Mucosa of stomach (tissue), 1 donor: ENCODE data around the gene IQCE.

ENCODE experiments used
- H3K27me3 ChIP-seq: one replicate; pipeline ENCODE4 v1.7.0; 2013; ENCODE audit warnings: mild to moderate bottlenecking, low read length; ENCODE audit not compliant: control insufficient read depth, insufficient read depth
- H3K36me3 ChIP-seq: one replicate; pipeline ENCODE4 v1.7.0; 2013; ENCODE audit warnings: low read length; ENCODE audit not compliant: control insufficient read depth, insufficient read depth
- H3K4me1 ChIP-seq: one replicate; pipeline ENCODE4 v1.7.0; 2013; ENCODE audit warnings: mild to moderate bottlenecking, low read length; ENCODE audit not compliant: control insufficient read depth, insufficient read depth
- H3K4me3 ChIP-seq: one replicate; pipeline ENCODE4 v1.7.0; 2013; ENCODE audit warnings: low read length
- H3K9ac ChIP-seq: one replicate; pipeline ENCODE4 v1.7.0; 2013; ENCODE audit warnings: mild to moderate bottlenecking, low read length, moderate library complexity
- H3K9me3 ChIP-seq: one replicate; pipeline ENCODE4 v1.7.0; 2013; ENCODE audit warnings: mild to moderate bottlenecking, low read length, moderate library complexity; ENCODE audit not compliant: control insufficient read depth
- donor health status: Pancreatic carcinoma.

Gene IQCE, protein sequence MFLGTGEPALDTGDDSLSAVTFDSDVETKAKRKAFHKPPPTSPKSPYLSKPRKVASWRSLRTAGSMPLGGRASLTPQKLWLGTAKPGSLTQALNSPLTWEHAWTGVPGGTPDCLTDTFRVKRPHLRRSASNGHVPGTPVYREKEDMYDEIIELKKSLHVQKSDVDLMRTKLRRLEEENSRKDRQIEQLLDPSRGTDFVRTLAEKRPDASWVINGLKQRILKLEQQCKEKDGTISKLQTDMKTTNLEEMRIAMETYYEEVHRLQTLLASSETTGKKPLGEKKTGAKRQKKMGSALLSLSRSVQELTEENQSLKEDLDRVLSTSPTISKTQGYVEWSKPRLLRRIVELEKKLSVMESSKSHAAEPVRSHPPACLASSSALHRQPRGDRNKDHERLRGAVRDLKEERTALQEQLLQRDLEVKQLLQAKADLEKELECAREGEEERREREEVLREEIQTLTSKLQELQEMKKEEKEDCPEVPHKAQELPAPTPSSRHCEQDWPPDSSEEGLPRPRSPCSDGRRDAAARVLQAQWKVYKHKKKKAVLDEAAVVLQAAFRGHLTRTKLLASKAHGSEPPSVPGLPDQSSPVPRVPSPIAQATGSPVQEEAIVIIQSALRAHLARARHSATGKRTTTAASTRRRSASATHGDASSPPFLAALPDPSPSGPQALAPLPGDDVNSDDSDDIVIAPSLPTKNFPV

GRCh38 chr7:2558629-2559282 lies at the start of gene IQCE:
IQCE (plus strand) TSS chr7:2558979; CDS start chr7:2559182, 203 bp downstream.
- H3K9ac ChIP-seq = peak within 1 kb of the TSS; percentile 73
- H3K9me3 ChIP-seq = no peaks in the 10 kb centered on the region
- H3K36me3 ChIP-seq = no peaks in the 10 kb centered on the region
- H3K27me3 ChIP-seq = no peaks in the 10 kb centered on the region
- H3K4me3 ChIP-seq = peak within 1 kb of the TSS; percentile 56
- peaks cover 27% of the 10 kb centered on the region for H3K4me1 ChIP-seq

- Histone ChIP-seq H3K9ac (no peak overlapping the region), H3K4me1 (peaks cover 46% of the 10 kb centered on the region), H3K27me3 (peaks cover 3% of the 10 kb centered on the region), H3K9me3 (no peaks in the 10 kb centered on the region), H3K36me3 (no peaks in the 10 kb centered on the region), H3K4me3 (no peak overlapping the region)
Observed at GRCh38 chr7:2509298-2509906, 49.4 kb upstream of the IQCE start.

GRCh38 chr7:2510130-2510776 lies 48.5 kb upstream of the IQCE start:
- no peak overlapping the region for H3K4me3 ChIP-seq
- H3K9ac ChIP-seq = no peak overlapping the region
- peaks cover 46% of the 10 kb centered on the region for H3K4me1 ChIP-seq
- no peaks in the 10 kb centered on the region for H3K36me3 ChIP-seq
- no peaks in the 10 kb centered on the region for H3K9me3 ChIP-seq
- H3K27me3 ChIP-seq = peaks cover 3% of the 10 kb centered on the region

DNA sequence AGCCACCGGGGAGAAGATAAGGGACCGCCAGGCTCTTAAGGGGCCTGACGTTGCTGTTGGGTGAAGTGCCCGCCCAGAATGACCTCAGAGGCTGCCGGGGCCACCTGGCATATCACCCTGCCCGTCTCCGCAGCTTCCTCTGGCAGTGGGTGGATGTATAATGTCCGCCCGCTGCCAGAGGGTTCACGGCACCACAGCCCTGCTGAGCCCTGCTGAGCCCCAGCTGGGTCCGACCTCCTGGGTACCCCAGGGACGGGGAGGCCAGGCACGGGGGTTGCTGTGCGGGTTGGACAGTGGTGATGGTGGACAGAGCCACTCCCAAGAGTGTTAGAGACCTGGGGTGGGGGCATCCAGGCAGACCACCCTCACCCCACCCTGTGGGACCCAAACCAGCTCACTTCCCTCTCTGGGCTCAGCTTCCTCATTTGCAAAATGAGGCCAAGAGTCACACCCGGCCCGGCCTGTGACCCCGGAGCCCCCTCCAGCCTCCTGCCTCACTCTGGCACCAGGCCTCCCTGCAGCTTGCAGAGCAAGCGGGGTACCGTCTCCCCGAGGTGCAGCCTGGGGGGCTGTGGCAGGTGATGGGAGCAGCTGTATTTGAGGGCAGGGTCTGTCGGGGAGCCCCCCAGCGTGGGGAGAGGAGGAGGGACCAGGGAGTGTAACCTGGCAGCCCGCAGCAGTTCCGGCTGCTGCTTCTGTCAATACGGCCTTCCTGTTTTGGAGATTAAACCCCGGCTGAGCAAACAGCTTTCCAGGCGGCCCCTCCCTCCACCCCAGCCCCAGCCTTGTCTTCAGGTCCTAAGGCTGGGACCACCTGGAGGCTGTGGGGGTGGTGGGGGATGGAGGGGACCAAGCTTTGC lies 47.6 kb upstream of the IQCE start:
- Histone ChIP-seq H3K36me3 (no peaks in the 10 kb centered on the region), H3K9ac (peak overlapping the region; percentile 57), H3K9me3 (no peaks in the 10 kb centered on the region), H3K27me3 (peaks cover 3% of the 10 kb centered on the region), H3K4me1 (peaks cover 46% of the 10 kb centered on the region), H3K4me3 (peak overlapping the region; percentile 8)

GRCh38 chr7:2511769-2512168 lies 47.0 kb upstream of the IQCE start:
- no peaks in the 10 kb centered on the region for H3K9me3 ChIP-seq
- peaks cover 46% of the 10 kb centered on the region for H3K4me1 ChIP-seq
- H3K27me3 ChIP-seq = peaks cover 3% of the 10 kb centered on the region
- H3K36me3 ChIP-seq = no peaks in the 10 kb centered on the region
- H3K4me3 ChIP-seq = peak overlapping the region; percentile 4
- H3K9ac ChIP-seq = peak overlapping the region; percentile 57

DNA sequence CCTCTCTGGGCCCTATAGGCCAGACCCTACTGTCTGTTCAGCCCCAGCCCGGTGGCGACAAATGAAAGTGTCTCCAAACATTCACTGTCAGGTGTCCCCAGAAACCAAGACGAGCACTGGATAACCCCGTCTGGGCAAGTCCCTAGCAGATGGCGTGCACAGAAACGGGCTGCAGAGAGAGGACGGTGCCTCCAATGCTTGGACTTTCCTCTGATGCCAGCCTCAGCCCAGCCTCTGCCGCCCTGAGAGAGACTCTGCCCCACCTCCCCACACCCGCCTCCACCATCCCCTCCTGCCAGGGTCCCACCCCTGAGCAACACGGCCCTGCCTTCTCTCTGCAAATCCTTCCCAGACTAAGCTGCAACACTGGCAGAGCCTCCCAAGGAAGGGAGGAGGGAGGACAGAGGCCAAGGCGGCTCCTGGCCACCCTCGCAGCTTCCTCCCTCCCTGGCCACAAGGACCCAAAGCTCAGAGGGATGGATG lies 46.6 kb upstream of the IQCE start:
- Histone ChIP-seq H3K9ac (peak overlapping the region; percentile 57), H3K4me1 (peaks cover 46% of the 10 kb centered on the region), H3K9me3 (no peaks in the 10 kb centered on the region), H3K27me3 (peaks cover 3% of the 10 kb centered on the region), H3K4me3 (peak overlapping the region; percentile 4), H3K36me3 (no peaks in the 10 kb centered on the region)

- Histone ChIP-seq H3K27me3 (peaks cover 3% of the 10 kb centered on the region), H3K36me3 (no peaks in the 10 kb centered on the region), H3K9me3 (no peaks in the 10 kb centered on the region), H3K4me3 (no peak overlapping the region), H3K9ac (peak overlapping the region; percentile 57), H3K4me1 (peaks cover 46% of the 10 kb centered on the region)
Observed at GRCh38 chr7:2512713-2513112, 46.1 kb upstream of the IQCE start.

DNA sequence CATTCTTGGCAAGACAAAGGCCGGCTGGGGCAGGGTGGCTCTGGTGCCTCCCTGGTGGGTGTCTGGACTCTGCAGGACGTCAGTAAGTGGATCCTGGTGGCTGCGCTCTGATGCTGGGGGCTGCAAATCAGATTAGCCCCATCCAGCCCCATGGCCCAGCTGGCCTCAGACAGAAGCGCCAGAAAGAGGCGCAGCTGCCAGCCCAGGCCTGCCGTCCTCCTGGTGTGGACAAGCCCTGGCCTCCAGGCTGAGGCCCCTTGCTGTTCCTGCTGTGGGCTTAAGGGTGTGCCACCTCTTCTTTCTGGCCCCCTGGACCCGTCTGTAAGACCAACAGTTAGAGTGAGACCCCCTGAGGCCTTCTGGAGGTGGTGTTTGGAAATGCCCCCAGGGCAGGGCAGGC lies 45.1 kb upstream of the IQCE start:
- Histone ChIP-seq H3K27me3 (peaks cover 6% of the 10 kb centered on the region), H3K4me1 (peaks cover 52% of the 10 kb centered on the region), H3K4me3 (no peak overlapping the region), H3K9ac (no peak overlapping the region), H3K36me3 (no peaks in the 10 kb centered on the region), H3K9me3 (no peaks in the 10 kb centered on the region)

- Histone ChIP-seq H3K4me1 (peaks cover 47% of the 10 kb centered on the region), H3K27me3 (peaks cover 8% of the 10 kb centered on the region), H3K36me3 (no peaks in the 10 kb centered on the region), H3K9me3 (no peaks in the 10 kb centered on the region), H3K4me3 (no peak overlapping the region), H3K9ac (no peak overlapping the region)
Observed at GRCh38 chr7:2514473-2515423, 44.0 kb upstream of the IQCE start.
